Osteoblast (primary cell): ENCODE measurements around the gene KLHL18. TPM values are rescaled to one million over a fixed set of nuclear protein-coding genes. Genes with fewer than 3 reads are reported as not detected.
A peak's percentile ranks its signal among the peaks of the same experiment; 100 is the strongest.

Experiments
- DNase-seq: peaks from one replicate; pipeline ENCODE4 v3.0.0; 2011; ENCODE audit warnings: low spot score, mixed read lengths; ENCODE audit not compliant: insufficient read length; ENCODE audit errors: missing footprints
- H2AFZ ChIP-seq: 2 replicates; pipeline ENCODE4 v1.6.0; 2011; ENCODE audit warnings: mild to moderate bottlenecking, low read length
- H3K27ac ChIP-seq: 2 replicates; pipeline ENCODE4 v1.5.1; 2011; ENCODE audit warnings: mild to moderate bottlenecking, low read depth, low read length, moderate library complexity
- H3K27me3 ChIP-seq: 2 replicates; pipeline ENCODE4 v1.6.0; 2012; ENCODE audit warnings: mild to moderate bottlenecking, control low read depth, inconsistent platforms, low read length, moderate library complexity; ENCODE audit not compliant: insufficient read depth
- H3K36me3 ChIP-seq: 2 replicates; pipeline ENCODE4 v1.5.1; 2011; ENCODE audit warnings: mild to moderate bottlenecking, low read length, control low read depth, moderate library complexity; ENCODE audit not compliant: insufficient read depth
- H3K4me1 ChIP-seq: 2 replicates; pipeline ENCODE4 v1.5.1; 2011; ENCODE audit warnings: mild to moderate bottlenecking, low read length, control low read depth, moderate library complexity; ENCODE audit not compliant: insufficient read depth
- H3K4me2 ChIP-seq: 2 replicates; pipeline ENCODE4 v1.6.0; 2011; ENCODE audit warnings: mild to moderate bottlenecking, low read length; ENCODE audit not compliant: insufficient read depth
- H3K4me3 ChIP-seq: fragments of 200-600 bp; sonication (generic); 3 replicates; pipeline ENCODE4 v1.5.1; 2012; ENCODE audit warnings: mild to moderate bottlenecking, low read length, inconsistent platforms; ENCODE audit not compliant: insufficient read depth
- H3K79me2 ChIP-seq: 2 replicates; pipeline ENCODE4 v1.6.0; 2012; ENCODE audit warnings: mild to moderate bottlenecking, low read length, control low read depth, inconsistent platforms; ENCODE audit not compliant: insufficient read depth
- H3K9me3 ChIP-seq: 2 replicates; pipeline ENCODE4 v1.5.1; 2011; ENCODE audit warnings: low read depth, low read length, control low read depth
- H4K20me1 ChIP-seq: 2 replicates; pipeline ENCODE4 v1.6.0; 2012; ENCODE audit warnings: mild to moderate bottlenecking, low read length, control low read depth; ENCODE audit not compliant: insufficient read depth
- total RNA-seq: library from RNA; depleted of rRNA; stranded (reverse); fragments of >200 nt; gene quantifications from 2 replicates; pipeline ENCODE4 v1.2.3, GENCODE V29; 2012
- TF ChIP-seq, protein P1 (sequence below): IDR thresholded peaks from 2 replicates; pipeline ENCODE4 v1.5.1; 2011; ENCODE audit warnings: mild to moderate bottlenecking, low read depth, low read length, moderate library complexity; ENCODE audit errors: extremely low read depth

The KLHL18 gene
- total RNA-seq, 1 donor = 21.4 TPM

DNA sequence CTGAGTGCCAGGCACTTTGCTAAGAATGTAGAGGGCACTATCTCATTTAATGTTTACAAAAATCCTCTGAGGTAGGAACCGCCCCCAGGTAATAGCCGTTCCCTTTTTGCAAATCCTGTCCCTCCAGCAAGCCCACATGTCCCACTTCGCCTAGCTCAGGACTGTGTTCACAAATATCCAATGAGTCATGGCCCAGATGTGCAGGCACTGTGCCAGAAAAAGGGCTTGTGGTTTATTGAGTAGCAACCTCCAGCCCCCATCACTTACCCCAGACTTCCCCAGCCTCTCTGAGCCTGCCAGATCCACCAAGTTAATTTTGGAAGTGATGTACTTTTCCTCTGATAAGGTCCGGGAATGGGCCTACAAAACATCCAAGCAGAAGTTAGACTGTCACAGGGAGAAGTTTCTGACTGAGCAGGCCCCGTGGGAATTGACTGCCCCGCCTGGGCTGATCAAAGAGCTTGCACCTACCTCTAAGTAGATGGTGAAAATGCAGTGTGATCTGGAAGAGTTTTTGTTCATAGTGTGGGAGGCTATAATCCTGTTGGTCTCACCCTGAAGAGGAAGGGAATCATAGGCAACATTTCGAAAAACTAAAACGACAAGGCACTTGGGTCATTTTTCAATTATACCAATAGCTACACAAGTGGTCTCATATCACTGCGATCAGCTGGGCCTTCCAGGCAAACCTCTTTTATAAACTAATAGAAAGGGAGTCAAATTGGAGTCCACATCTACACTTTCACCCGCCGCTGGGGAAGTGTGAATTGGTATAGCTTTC is 15.8 kb upstream of the KLHL18 start:
- H3K36me3 ChIP-seq = no peaks in the 10 kb centered on the region
- no peaks in the 10 kb centered on the region for H3K9me3 ChIP-seq
- H3K27me3 ChIP-seq = no peaks in the 10 kb centered on the region
- H3K4me3 ChIP-seq = no peak overlapping the region
- no peak overlapping the region for H3K27ac ChIP-seq
- H3K4me2 ChIP-seq = peak overlapping the region; percentile 4
- DNase-seq = peak; percentile 91
- H3K4me1 ChIP-seq = peaks cover 9% of the 10 kb centered on the region
- H2AFZ ChIP-seq = no peak overlapping the region
- TF ChIP-seq, protein P1, sequence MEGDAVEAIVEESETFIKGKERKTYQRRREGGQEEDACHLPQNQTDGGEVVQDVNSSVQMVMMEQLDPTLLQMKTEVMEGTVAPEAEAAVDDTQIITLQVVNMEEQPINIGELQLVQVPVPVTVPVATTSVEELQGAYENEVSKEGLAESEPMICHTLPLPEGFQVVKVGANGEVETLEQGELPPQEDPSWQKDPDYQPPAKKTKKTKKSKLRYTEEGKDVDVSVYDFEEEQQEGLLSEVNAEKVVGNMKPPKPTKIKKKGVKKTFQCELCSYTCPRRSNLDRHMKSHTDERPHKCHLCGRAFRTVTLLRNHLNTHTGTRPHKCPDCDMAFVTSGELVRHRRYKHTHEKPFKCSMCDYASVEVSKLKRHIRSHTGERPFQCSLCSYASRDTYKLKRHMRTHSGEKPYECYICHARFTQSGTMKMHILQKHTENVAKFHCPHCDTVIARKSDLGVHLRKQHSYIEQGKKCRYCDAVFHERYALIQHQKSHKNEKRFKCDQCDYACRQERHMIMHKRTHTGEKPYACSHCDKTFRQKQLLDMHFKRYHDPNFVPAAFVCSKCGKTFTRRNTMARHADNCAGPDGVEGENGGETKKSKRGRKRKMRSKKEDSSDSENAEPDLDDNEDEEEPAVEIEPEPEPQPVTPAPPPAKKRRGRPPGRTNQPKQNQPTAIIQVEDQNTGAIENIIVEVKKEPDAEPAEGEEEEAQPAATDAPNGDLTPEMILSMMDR = no peak
- no peaks in the 10 kb centered on the region for H3K79me2 ChIP-seq
- no peaks in the 10 kb centered on the region for H4K20me1 ChIP-seq

DNA sequence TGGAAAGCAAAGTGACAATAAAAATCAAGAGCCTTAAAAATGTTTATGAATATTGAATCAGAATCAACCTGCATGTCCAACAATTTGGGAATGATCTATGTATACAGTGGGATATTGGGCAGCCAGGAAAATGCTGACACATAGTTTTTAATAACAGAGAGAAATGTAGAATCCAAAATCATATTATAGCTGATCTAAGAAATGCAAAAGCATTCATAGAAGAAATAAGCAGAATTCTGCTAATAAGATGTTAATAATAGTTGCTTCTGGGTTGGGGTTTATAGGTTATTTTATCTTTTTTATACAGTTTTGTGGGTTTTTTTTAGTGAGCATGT is 15.3 kb upstream of the KLHL18 start:
- Histone ChIP-seq H3K79me2 (no peaks in the 10 kb centered on the region), H3K27ac (no peak overlapping the region), H3K36me3 (no peaks in the 10 kb centered on the region), H3K27me3 (no peaks in the 10 kb centered on the region), H4K20me1 (no peaks in the 10 kb centered on the region), H2AFZ (no peak overlapping the region), H3K4me2 (no peak overlapping the region), H3K9me3 (no peaks in the 10 kb centered on the region), H3K4me1 (peaks cover 9% of the 10 kb centered on the region), H3K4me3 (no peak overlapping the region)
- DNase-seq = no peak
- TF ChIP-seq, protein P1 = no peak

DNA sequence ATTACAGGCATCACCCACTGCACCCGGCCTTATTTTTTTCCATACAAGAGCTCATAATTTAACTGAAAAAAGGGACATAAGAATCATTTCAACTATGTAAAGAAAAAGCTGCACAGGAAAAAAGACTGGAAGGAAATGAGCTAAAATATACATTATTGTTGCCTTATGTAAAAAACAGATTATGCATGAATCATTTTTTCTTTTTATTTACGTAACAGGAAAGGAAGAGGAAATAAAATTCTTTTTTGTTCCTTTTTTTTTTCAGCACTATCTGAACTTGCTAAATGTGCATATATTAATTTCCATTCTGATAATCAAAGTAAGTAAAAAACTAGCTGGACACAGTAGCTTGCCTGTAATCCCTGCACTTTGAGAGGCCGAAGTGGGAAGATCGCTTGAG is 12.2 kb upstream of the KLHL18 start:
- TF ChIP-seq, protein P1 = no peak
- H3K4me3 ChIP-seq = no peak overlapping the region
- no peak overlapping the region for H3K27ac ChIP-seq
- no peaks in the 10 kb centered on the region for H3K36me3 ChIP-seq
- no peaks in the 10 kb centered on the region for H3K9me3 ChIP-seq
- H4K20me1 ChIP-seq = no peaks in the 10 kb centered on the region
- no peaks in the 10 kb centered on the region for H3K27me3 ChIP-seq
- H3K4me2 ChIP-seq = no peak overlapping the region
- peaks cover 9% of the 10 kb centered on the region for H3K4me1 ChIP-seq
- H3K79me2 ChIP-seq = no peaks in the 10 kb centered on the region
- no peak for DNase-seq
- H2AFZ ChIP-seq = no peak overlapping the region

DNA sequence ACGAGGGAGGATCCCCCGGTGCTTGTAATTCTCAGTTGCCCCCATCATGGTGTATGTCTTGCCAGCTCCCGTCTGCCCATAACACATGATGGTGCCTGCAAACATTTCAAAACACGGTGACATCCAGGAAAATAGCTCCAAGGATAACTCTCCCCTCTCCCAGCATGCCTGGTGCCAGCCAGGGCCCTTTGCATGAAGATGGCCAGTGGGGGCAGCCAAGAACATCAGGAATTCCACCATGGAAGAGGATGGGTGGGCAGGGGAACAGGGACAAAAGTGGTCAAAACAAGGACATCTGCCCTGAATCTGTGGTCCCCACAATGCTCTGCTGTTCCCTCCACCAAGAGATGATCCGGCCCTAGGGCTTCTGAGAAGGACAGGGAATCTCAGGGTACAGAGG is 9.2 kb upstream of the KLHL18 start:
- H3K9me3 ChIP-seq = no peaks in the 10 kb centered on the region
- H4K20me1 ChIP-seq = no peaks in the 10 kb centered on the region
- no peaks in the 10 kb centered on the region for H3K36me3 ChIP-seq
- no peaks in the 10 kb centered on the region for H3K79me2 ChIP-seq
- no peak overlapping the region for H3K4me2 ChIP-seq
- H2AFZ ChIP-seq = no peak overlapping the region
- TF ChIP-seq, protein P1 = no peak
- no peak overlapping the region for H3K4me3 ChIP-seq
- DNase-seq = no peak
- H3K27me3 ChIP-seq = no peaks in the 10 kb centered on the region
- H3K27ac ChIP-seq = no peak overlapping the region
- H3K4me1 ChIP-seq = no peaks in the 10 kb centered on the region
